Fibroblast of skin of right biceps (primary cell): Measurements from ENCODE around the gene SP3.
"Not testable (repeated sequence)": the region's sequence is repeated elsewhere in the genome, so short reads cannot be mapped to it uniquely, and the experiment has no call there.

Experiments used
- DNase-seq: peaks from one replicate; pipeline ENCODE4 v3.0.0-alpha.2; 2013

The SP3 gene

DNA sequence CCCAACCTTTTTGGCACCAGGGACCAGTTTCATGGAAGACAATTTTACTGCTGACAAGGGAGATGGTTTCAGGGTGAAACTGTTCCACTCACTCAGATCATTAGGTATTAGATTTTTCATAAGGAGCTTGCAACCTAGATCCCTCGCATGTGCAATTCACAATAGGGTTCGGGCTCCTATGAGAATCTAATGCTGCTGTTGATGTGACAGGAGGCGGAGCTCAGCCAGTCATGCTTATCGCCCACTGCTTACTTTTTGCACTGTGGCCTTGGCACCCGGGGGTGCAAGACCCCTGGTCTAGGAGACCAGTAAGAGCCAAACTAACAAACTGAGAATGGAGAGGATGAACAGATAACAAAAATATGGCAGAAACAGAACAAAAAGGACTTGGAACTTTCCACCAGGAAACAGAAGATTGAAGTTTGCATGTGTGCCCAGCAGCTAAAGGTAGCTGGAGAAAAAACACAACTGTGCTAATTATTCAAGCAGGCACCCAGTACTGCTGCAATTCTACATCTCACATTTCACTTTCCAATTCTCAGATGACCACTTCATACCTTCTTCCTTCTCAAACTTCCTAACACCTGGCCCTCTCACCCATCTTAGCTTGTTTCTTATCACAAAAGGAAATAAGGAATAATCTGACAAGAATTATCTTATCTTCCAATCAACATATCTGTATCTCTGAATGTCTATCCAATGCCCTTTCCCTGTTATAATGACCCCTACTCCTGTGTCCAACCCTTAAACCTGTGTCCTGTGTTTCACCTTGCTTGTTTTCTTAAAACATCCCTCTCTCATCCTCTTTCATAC is 24.8 kb downstream of the SP3 start:
- DNase-seq, result no peak

DNA sequence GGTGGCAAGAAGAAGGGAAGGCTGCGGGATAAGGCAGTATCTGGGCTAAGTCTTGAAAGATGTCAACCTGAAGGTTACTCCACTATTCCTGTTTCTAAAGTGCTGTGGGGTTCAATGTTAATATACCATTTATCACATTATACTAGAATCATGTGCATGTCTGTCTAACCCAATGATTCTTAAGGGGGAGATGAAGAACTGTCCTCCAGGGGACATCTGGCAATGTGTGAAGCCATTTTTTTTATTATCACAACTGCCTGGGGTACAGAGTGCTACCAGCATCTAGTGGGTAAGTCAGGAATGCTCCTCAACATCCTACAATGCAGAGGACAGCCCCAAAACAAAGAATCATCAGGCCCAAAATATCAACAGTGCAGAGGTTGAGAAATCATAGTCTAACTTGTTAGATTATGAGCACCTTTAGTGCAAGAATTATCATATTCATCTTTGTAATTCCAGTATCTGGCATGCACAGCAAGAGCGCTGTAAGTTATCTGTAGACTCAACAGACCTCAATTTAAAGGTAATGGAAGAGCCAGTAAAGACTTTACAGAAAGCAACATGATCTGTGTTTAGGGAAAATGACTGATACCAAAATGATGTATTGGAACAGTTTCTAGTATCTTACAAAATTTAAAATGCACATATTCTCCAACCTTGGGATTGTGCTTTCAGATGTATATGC is 26.3 kb downstream of the SP3 start:
- no peak for DNase-seq

DNA sequence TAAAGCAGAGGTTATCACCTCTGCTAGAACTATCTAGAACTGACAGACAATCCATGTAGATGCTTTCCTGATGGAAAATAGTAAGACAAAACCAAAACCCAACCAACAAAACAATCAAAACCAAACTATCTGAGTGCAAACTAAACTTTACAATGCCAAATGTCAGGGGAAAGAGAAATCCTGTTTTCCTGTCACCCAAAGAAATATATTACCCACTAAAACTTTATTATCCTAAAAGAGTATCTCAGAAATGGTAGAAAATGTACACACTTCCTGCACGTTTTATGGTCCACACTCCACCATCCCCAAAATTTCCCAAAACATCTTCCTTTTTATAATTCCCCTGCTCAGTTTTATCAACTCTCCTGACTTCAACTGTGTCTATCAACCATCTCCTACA is 29.9 kb downstream of the SP3 start:
- DNase-seq, result no peak

DNA sequence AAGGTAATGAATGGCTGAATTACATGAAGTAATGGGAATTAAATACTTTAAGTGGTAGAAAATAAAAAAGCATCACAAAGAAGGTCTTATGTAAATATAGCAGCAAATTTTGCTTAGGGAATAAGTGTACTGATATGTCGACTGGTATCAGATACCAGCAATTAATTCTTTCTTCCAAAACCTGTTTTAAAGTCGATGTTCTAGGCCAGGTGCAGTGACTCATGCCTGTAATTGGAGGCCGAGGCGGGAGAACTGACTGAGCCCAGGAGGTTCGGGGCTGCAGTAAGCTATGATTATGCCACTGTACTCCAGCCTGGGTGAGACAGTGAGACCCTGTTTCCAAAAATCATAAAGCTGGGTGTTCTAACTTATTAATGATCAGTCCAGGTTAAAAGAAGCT is 30.3 kb downstream of the SP3 start:
- DNase-seq, result no peak

DNA sequence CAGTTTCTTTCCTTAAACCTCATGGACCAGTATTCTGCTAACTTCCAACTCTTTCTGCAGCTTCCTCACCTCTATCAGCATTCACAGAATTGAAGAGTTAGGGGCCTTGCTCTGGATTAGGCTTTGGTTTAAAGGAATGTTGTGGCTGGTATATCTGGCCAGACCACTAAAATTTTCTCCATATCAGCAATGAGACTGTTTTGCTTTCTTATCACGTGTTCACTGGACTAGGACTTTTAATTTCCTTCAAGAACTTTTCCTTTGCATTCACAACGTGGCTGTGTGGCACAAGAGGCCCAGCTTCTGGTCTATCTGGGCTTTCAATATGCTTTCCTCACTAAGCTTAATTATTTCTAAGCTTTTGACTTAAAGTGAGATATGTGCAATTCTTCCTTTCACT is 33.4 kb downstream of the SP3 start:
- DNase-seq, result no peak

DNA sequence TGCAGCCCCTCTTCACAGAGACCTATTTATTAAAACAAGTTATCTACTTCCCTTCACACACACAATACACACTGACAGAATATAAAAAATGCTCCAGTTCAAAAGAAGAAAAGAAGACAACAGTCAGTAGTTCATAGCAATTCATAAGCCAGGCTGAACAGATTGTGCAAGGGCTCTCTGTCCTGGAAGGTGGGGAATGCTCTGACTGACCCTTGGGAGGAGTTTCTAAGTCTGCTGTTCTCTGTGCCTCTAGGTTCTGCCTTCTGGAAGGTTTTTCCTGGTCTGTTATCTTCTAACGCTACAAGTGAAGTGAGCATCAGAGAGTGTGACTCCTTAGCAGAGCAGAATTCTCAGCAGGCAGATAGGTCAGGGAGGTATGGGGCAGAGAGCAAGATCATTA is 35.7 kb downstream of the SP3 start:
- no peak for DNase-seq

DNA sequence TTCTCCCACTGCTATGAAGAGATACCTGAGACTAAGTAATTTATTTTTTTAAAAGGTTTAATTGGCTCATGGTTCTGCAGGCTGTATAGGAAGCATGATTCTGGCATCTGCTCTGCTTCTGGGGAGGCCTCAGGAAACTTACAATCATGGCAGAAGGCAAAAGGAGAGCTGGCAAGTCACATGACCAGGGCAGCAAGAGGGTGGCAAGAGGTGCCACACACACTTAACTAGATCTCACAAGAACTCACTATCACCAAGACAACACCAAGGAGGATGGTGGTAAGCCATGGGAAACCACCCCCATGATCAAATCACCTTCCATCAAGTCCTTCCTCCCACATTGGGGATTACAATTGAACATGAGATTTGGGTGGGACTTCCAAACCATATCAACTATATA is 38.3 kb downstream of the SP3 start:
- DNase-seq, result no peak

DNA sequence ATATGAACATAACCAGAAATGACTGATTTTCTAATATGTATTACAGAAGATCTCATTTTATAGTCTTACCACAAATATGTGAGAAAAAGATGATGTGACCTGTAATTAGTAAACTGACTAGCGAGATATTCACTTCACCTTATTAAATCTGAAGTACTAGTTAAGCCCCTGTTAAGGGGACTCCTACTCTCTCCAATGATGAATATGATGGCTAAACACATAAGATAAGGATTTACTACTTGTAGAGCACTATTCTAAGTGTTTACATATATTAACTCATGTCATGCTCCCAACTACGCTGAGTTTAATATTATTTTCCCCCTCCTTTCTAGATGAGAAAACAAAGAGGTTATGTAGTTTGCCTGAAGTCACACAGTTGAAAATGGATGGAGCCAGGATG is 40.9 kb downstream of the SP3 start:
- no peak for DNase-seq

DNA sequence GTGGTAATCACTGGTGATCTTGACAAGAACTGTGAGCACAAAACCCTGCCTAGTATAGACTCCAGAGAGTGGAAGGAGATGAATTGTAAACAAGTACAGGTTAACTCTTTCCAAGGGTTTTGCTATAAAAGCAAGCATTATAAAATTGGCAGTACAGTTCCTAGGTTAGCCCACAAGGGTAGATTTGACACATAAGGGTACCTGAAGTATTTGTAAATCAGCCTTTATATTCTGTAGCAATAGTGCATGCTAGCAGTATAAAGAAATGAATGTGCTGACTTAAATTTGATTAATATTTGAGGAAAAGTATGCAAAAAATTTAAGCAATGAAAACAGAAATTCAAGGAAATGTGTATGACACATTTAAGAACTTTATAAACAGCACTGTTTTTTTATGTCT is 42.4 kb downstream of the SP3 start:
- DNase-seq, result peak; percentile 35

DNA sequence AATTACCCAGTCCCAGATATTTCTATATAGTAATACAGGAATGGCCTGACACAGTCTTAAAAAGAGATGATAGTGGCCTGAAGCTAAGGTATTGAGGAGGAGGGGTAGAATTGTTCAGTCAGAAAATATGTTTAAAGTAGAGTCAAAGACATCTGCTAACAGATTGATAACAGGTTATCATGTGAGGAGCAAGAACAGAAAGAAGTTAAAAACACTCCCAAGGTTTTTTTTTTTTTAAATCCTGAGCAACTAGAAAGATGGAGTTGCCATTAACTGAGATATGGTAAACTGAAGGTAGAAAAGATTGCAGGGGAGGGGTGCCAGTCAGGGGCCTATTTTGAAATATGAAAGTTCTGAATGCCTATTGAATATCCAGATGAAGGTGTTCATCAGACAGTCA is 43.1 kb downstream of the SP3 start:
- no peak for DNase-seq

DNA sequence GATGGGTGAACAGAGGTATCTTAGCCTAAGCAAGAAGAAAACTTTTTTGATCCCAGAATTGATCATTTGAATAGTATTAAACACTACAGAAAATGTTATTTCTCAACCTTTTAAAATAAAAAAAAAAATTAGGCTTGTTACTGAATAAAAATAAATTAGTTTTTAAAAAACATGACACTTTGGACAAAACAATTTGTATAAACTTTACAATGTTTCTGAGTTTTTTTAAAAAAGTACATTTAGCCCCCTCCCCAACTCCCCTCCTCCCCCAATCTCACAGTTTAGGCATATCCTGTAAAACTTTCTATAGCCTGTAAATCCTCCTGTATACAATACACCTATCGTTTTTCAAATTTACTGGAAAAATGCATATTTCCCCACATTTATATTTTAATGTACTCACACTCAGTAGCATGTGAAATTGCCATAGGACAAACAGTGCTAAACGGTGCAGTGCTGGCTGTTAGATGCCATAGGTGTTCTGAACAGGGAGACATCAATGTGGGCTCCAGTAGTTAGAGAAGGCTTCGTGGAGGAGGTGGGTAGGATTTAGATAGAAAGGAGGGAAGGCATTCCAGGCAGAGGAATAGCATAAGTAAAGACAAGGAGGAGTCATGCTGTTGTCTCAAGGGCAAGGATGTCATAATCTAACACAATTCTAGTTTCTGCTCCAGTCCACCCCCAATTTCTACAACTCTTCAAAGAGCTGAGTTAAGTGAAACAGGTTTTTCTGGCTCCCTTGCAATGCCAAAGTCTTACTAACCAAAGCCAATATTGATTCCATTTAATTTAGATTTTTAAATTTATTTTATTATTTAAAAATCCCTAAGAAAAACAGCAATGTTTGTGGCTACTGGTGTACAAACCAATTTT is 50.9 kb downstream of the SP3 start:
- DNase-seq, result no peak

DNA sequence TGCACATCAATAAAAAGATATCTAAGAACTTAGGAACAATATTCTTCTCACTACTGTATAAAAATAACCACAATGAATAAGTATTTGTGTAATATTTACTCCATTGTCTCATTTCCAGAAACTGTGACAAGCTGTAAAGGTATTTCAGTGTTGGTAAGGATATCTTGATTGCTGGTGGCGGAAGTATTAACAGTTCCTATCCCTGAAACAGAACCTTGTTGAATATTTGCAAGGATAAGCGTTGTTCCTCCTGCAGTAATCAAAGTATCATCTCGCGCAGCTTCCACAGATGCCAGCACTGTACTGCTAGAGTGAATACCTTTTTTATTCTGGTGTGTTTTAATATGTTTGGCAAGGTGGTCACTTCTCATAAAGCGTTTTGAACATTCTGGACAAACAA is 55.3 kb downstream of the SP3 start:
- peak; percentile 17 for DNase-seq

DNA sequence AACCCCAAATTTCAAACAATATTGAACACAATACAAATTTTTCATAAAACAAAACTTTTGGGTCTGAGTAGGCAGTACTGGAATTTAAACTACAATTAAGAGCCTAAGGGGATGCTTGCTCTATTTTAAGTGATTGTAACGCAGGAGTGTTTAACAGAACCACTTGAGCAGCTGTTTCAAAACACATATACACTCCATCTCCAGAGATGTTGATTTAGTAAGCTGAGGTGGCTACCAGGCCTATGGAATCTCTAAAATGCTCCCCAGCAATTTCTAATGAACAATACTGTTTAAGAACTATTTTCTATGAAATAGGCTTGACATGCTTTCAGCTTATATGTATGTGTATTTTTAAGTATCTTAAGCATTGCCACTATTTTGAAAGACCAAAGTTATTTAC is 58.5 kb downstream of the SP3 start:
- no peak for DNase-seq

DNA sequence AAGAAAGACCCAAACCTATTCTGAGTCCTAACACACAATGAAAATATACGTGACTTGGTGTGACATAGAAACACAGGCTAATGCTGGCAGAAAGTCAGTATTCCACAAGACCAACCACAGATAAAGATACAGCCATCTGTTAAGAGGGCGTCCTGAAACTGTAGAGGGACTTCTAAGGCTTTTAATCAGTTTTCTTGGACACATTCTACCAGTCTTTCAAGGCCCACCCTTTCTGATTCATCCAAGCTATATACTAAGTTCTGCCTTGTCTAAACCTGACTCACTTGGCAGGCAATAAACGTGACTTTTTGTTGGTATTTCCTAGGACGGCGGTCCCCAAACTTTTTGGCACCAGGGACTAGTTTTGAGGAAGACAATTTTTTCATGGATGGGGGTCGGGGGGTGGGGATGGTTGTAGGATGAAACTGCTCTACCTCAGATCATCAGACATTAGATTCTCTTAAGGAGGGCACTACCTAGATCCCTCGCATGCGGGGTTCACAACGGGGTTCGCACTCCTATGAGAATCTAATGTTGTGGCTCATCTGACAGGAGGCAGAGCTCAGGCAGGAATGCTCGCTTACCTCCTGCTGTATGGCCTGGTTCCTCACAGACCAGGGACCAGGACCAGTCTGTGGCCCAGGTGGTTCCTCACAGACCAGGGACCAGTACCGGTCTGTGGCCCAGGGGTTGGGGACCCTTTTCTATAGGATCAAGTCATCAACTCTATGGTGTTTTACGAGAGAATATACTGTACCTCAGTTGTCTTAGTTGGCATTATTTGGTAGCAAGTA is 61.4 kb downstream of the SP3 start:
- DNase-seq, result peak; percentile 15

DNA sequence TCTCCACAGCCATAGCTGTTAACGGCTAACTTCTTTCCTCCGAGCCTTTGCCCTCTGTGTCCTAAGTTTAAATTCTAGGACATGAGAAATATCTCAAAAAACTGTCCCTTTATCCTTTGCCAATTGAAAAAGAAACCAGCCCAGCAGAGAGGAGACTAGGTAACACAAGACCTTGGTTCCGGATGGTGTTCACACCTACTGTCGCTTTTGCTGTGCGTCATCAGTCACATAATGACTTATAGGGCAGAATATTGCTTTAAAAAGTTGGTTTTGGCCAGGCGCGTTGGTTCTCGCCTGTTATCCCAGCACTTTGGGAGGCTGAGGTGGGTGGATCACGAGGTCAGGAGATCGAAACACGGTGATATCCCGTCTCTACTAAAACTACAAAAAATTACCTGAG is 66.2 kb downstream of the SP3 start:
- DNase-seq, result no peak

DNA sequence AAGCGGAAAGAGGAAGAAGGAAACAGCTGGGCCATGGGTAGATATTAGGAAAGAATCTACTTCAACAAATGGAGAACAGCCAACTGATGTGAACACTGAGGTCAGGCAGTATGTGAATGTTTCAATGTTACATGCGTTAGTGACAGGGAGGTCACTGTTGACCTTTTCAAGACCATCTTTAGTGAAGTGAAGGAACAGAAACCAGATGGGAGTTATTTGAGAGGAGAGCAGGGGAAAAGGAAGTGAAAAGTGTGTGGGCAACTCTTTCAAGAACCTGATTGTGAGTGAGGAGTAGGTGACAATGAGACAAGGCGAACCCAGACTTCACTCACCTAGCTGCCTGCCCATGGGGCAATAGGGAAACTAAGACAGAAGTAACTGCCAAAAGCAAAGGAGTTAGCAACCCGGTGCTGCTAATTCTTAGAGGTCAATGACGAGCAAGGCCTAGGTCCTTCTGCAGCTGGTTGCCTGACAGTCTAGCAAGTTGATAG is 67.0 kb downstream of the SP3 start:
- DNase-seq, result no peak

DNA sequence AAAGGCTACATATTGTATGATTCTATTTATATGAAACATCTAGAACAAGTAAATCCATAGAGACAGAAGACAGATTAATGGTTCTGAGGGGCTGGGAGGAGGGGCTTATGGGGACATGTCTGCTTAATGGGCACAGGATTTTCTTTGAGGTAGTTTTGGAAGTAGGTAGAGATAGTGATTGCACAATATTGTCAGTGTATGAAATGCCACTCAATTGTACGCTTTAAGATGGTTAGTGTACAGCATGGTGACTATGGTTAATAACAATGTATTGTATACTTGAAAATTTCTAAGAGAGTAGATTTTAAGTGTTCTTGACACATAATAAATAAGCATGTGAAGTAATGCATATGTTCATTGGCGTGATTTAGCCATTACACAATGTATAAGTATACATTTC is 68.4 kb downstream of the SP3 start:
- no peak for DNase-seq

DNA sequence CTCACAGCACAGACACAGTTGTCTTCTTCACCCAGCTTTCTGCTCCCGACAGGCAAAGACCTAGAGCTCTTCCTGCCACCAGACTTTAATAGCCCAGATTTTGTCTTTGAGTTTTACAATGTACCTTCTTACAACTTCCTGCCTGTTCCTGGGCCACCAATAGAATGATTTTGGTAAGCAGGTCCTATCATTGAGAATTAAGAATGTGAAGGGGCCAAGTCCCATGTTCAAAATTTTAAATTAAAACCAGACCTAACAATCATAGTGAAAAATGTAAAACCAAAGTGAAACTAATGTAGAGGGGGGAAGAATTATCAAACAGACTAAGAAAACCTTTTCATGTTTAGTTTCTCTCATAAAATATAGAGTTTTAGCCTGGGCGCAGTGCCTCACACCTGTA is 72.8 kb downstream of the SP3 start:
- DNase-seq, result no peak

DNA sequence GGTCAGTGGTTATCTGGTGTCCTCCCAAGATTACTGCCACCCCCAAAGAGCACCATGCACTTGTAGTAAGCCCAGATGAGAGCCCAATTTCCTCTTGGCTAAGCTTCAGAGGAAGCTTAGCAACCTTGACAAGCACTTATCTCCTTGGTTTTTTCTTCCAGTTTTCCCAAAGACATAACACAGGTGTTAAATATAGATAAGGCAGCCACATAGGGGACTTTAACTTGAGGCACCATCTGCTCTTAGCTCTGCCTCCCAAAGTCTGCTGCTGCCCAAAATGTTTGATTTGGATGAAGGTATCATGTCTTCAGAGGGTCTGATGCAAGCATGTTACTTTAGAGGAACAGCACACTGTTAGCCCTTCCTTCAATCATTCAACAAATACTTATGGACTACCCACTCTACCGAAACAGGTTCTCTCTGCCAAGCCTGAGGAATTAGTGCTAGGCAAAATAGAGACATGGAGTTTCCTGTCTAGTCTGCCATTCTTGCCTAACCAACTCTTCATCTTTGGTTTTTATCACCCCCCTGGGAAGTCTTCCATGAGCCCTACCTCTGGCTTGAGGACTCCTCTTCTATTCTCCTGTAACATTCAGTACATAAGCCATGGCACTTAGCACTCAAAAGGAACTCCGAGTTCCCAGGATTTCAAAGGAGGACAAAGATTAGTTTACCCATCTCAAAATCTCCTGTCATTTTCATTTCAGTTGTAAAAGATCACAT is 73.7 kb downstream of the SP3 start:
- no peak for DNase-seq

DNA sequence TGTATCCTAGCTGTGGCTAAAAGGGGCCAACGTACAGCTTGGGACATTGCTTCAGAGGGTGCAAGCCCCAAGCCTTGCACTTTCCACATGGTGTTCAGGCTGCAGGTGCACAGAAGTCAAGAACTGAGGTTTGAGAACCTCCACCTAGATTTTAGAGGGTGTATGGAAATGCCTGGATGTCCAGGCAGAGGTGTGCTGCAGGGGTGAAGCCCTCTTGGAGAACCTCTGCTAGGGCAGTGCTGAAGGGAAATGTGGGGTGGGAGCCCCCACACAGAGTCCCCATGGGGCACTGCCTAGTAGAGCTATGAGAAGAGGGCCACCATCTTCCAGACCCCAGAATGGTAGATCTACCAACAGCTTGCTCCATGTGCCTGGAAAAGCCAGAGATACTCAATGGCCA is 75.7 kb downstream of the SP3 start:
- not testable (repeated sequence) for DNase-seq

DNA sequence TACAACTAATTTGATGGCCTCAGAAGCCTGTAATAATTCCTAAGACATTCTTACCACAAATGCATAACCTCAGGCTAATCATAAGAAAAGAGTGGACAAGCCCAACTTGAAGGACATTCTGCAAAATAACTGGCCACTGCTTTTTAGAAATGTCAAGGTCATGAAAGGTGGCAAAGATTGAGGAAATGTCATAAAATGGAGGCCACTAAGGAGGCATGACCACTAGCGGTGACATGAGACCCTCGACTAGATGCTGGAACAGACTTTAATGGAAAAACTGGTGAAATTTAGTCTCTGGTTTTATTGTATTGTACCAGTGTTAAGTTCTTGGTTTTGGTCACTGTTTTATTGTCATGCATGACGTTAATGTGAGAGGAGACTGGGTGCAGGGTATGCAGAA is 78.6 kb downstream of the SP3 start:
- DNase-seq, result no peak
